ENCODE measurements around the gene DEFB123.

- TF ChIP-seq POLR2A (IDR thresholded peaks at IDR 0.05) (no peak), CTCF (IDR thresholded peaks at IDR 0.05) (peak in 4 of 6 experiments; percentile 12 to 43 (median 20))
These were observed 53.7 kb downstream of the DEFB123 start for GRCh38 chr20:31494131-31494530.
